GM04503 (cell line): Measurements from ENCODE around the gene GAMT.

ENCODE experiments used
- DNase-seq: peaks from one replicate; pipeline ENCODE4 v3.0.0-alpha.2; 2012; ENCODE audit warnings: low read depth

GAMT gene

DNA sequence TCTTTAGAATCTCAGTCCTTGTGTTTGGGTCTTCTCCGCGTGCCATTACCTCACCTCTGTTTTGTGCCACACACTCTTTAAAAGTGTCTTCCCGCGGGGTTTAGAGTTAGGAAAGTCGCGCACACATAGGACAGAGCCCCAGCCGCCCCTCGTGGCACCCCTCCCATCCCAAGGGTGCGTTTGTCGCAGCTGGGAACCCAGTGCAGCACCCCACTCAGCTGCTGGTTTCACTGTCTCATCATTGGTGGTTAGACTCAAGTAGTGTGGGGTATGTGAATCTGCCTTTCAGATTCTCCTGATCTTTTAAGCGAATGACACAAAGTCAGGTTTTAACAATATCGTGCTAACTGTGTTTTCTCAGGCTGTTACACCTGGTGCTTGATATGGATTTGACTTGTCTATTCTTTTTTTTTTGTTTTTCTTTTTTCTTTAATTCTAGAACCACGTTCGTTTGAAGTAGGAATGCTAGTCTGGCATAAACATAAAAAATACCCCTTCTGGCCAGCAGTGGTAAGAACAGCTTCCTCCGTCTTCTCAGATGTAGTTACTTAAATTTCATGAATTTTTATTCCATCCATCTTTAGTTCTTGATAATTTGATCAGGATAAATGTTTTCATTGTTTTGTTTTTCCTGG lies 37.2 kb downstream of the GAMT start:
- DNase-seq = no peak

DNA sequence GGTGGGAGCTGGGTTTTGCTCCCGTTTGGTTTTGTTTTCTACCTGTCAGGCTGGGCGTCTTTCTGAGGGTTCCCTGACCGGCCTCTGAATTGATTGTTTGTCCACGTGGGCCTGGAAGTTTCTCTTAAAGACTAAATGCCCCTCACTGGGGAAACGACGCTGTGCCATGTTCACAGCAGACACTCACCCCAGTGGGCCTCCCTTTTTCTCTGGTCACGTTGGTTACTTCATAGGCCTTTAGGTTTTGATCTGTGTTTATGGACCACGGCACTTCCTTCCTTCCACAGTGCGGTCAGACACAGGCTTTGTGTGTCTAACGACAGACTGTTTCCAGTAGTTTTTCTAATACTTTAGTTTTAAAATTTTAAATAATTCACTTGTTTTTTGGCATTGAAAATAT lies 37.7 kb downstream of the GAMT start:
- DNase-seq = no peak

DNA sequence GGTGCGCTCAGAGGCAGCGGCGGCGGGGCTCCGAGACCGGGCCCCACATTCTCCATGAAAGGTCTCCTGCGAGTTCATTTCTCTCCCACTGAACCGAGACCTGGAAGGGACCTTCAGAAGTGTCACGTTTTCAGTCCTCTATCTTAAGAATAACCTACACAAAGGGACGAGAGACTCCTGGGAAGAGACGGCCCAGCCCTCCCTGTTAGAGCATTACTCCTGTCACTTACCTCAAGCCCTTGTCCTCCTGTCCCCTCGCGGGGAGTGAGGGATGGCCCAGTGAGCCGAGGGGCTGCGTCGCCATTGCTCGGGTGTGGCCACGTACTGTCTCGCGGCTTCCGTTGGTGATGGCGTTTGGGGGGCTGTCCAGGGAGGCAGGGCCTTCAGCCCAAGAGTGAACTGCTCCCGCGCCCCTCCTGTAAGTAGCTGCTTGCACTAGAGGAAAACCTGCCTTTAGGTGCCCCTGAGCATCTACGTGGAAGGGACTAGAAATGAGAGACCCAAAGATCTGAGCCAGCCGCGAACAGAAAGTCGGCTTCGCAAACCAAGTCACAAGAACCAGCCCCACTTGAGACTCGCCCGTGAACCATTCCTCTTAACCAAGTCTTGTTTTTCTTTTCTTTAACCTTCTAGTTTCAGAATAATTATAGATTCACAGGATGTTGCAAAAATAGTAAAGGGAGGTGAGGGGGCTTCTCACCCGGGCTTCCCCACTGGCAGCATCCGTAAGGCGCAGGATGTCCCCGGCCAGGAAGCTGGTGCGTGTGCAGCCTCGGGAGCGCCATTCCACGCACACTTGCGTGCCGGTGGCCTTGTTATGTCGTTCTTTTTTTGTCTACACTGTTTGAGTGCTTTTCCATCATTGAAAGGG lies 38.7 kb downstream of the GAMT start:
- no peak for DNase-seq

DNA sequence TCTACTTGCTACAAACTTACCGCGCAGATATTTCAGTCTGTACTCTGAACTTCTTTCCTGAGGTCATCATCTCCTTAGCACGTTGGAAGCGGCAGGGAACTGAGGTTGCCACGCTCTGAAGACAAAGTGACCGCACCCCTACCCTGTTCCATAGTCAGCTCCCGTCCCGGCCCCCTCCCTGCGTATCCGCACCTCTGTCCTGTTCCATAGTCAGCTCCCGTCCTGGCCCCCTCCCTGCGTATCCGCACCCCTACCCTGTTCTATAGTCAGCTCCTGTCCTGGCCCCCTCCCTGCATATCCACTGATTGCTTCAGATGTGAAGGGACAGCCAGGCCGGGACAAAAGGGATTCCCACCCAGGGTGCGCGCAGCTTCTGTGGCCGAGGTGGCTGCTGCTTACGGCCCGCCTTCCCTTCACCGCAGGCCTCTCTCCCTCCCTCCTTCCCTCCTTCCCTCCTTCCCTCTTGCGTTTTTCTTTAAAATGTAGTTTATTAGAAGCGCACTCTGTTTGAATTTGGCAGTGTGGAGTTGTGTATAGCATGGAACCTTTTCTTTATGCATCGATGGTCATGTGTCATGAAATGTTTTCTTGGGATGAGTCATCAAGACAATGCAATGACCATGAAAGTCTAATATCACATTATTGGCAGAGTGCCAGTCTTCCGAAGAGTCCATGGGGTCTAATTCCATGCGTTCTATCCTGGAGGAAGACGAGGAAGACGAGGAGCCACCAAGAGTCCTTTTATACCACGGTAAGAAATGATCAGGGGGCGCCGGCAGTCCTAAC lies 39.5 kb downstream of the GAMT start:
- no peak for DNase-seq

DNA sequence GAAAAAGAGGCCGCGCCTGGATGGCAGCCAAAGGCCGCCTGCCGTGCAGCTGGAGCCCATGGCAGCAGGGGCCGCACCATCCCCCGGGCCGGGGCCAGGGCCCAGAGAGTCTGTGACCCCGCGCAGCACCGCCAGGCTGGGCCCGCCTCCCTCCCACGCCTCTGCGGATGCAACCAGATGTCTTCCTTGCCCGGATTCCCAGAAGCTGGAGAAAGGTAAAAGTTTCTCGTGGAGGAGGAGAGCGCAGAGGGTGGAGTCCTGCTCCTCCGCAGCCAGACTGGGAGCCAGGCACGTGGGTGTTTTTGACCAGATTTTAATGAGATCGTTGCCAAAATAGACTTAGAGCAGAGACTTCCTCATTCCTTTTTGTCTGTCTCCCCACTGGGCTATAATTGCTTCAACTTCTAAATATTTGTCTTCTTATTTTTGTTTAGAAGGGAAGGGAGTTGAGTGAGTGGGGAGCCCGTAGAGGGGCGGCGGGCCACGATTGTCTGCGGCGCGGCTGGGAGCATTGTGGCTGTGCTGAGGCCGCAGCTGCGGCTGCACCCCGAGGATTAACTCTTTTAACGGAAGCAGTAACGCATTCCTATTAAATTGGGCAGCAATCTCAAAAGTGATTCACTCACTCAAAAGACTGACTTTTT lies 40.4 kb downstream of the GAMT start:
- DNase-seq = peak; percentile 74

DNA sequence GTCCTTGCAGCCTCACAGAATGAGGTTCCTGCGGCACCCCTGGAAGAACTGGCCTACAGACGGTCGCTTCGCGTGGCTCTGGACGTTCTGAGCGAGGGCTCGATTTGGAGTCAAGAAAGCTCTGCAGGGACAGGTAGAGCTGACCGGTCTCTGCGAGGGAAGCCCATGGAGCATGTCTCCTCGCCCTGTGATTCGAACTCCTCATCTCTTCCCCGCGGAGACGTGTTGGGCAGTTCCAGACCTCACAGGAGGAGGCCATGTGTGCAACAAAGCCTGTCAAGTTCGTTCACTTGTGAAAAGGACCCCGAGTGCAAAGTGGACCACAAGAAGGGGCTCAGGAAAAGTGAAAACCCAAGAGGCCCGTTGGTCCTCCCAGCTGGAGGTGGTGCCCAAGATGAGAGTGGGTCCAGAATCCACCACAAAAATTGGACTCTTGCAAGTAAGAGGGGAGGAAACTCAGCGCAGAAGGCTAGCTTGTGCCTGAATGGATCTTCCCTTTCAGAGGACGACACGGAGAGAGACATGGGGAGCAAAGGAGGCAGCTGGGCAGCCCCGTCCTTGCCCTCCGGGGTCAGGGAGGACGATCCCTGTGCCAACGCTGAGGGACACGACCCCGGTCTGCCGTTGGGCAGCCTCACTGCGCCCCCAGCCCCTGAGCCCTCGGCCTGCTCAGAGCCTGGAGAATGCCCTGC lies 41.1 kb downstream of the GAMT start:
- DNase-seq = no peak

DNA sequence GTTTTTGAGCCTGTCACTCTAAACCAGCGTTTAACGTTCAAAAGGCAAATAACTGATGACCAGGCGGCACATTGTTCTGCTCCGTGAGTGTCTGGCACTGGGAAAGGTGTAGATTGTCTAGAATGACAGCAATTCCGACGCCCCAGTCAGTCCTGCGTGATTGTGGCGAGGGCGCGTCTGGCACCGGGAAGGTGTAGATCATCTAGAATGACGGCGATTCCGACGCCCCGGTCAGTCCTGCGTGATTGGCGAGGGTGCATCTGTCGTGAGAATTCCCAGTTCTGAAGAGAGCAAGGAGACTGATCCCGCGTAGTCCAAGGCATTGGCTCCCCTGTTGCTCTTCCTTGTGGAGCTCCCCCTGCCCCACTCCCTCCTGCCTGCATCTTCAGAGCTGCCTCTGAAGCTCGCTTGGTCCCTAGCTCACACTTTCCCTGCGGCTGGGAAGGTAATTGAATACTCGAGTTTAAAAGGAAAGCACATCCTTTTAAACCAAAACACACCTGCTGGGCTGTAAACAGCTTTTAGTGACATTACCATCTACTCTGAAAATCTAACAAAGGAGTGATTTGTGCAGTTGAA lies 43.7 kb downstream of the GAMT start:
- DNase-seq = no peak

DNA sequence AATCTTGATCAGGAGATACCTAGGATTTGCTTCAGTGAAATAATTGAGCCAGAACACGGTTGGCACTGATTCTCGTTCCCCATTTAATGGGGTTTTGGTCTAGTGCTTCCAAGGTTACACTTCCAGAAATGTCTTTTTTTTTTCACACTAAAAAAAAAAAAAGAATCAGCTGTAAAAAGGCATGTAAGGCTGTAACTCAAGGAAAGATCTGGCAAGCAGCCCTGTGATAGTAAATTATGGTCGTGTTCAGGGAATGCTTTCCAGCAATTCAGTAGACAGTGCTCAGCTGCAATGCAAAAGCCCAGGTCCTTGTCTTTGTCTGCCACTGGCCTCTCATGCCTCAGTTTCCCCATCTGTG lies 44.9 kb downstream of the GAMT start:
- peak; percentile 35 for DNase-seq

DNA sequence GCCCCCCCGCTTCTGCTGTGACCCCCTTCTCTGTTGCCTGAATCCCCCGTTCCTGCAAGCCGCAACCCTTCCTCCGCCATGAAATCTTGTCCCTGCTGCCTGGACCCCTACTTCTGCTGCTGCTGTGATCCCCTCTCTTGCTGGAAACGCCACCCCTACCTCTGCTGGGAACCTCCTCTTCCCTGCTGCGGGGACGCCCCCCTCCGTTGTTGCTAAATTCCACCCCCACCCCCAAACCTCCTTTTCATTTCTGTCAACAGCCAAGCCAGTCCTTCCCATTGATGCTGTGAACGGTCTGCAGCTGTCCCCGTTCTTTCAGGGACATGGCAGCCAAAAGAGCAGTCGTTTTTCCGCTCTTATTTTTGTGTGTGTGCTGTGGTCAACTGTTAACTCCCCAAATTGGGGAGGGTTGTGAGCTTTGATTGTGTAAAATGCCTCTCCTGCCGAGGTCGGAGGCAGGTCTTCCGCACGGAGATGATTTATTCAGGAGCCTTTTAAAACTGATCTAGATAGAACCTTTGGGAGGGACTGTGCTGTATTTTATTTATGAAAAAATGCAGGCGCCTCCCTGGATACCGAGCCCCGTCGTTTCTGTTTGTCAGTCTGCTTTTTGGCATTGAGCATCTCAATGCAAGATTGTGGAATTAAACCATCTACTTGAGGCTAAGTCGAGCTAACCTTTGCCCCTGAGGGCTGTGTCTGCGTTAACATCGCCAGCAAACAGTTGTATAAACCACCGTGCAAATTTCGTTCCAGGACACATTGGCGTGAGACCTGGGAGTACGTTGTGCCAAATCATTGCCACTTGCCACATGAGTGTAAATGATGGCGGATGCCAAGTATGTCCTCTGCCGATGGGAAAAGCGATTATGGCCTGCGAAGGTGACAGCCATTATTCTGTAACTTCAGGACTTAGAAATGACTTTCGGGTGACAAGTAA lies 45.5 kb downstream of the GAMT start:
- peak; percentile 10 for DNase-seq

DNA sequence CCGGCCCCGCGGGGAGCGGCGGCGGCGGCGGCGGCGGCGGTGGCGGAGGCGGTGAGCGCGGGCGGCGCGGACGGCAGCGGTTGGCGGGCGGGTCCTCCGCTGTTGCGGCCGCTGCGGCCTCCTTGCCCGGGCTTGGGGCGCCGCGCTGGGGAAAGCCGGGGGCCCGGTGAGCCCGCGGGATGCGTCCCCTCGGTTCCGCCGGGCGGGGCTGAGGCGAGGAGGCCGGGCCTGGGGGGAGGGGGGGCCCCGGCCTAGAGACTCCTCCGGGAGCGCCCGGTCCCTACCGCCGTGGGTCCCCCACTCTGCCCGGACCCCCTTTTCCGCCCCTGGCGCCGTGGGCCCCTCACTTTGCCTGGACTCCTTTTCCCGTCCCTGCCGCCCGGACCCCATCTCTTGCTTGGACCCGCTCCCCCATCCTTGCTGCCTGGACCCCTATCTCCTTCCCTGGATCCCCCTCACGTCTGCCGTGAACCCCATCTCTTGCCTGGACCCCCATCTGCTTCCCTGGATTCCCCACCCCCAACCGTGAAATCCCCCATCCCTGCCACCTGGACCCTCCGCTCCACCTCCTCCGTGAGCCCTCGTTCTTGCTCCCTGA lies 46.3 kb downstream of the GAMT start:
- DNase-seq = no peak

DNA sequence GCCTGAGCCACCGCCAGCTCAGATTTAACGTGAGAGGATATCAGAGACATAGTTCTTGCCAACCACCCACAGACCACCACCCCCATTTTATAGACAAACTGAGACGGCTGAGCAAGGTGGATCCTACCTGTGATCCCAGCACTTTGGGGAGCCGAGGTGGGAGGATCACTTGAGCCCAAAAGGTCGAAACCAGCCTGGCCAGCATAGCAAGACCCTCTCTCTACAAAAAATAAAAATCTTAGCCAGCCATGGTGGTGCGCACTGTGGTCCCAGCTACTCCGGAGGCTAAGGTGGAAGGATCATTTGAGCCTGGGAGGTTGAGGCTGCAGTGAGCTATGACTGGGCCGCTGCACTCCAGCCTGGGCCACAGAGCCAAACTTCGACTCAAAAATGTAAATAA lies 48.2 kb downstream of the GAMT start:
- no peak for DNase-seq

DNA sequence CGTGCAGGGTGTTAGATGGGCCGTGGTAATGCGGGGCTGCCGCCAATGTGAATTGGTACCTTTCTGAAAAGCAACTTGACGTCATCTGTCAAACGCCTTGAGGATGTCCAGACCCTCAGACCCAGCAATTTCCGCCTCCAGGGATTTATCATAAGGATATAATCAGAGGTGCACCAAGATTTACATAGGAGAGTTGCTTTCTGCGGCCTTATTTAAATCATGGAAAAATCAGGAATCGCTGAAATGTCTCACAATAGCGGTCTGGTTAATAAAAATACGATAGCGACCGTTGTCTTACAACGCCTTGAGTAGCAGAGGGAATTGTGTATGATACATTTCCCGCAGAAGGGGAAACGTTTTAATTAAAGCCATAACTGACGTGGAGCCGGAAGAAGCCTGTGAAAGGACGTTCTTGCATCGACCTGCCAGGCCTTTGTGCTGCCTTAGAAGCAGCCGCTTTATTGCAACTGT lies 49.9 kb downstream of the GAMT start:
- no peak for DNase-seq

DNA sequence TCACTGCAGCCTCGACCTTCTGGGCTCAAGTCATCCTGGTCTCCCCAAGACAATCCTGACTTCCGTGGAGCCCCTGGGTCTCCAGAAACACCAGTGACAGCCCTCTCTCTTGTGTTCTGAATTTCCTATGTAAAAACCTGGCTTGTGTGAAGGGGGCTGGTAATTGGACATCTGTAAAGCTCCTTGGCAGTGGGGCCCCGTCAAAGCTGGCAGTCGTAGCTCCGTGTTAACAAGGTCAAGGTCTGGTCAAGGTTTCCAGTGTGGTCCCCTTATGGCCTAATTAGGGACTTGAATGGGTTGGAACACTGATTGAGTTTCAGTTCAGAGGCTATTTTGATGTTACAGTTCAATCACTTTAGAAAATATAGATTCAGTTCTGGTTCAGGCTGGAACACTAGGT lies 50.5 kb downstream of the GAMT start:
- no peak for DNase-seq

DNA sequence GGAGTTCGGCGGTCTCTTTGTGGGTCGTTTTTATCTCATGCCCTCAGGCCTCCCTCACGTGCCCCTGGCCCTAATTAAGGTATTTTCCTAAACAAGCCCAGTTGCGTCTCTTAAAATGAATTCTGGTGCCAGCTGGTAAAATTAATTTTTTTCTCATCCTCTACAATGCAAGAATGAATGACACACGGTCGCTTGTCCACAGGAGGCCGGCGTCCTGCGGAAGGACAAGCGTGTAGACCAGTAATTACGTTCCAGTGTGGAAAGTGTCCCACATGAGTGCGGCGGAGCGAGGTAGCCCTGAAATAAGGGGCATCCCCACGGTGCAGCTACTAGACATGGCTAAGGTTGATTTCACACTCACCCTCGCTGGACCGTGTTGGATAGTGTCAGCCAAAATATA lies 52.1 kb downstream of the GAMT start:
- no peak for DNase-seq
